ENCODE data around the gene SMC1B. TPM values are rescaled to one million over a fixed set of nuclear protein-coding genes. Genes with fewer than 3 reads are reported as not detected.

Gene SMC1B
- total and polyA plus RNA-seq, 4 donors = 0.02 to 0.05 TPM; not detected in 2

GRCh38 chr22:45434981-45435380 is 21.6 kb upstream of the SMC1B start:
- Histone ChIP-seq H3K9me3 (ENCODE audit: control insufficient read depth in 4 of 4, low read length in 3 of 4) (no peaks in the 10 kb centered on the region), H3K4me3 (ENCODE audit: low read depth in 1 of 3, low read length in 3 of 3) (no peak overlapping the region), H3K27ac (ENCODE audit: low read depth in 1 of 2, low read length in 2 of 2) (no peak overlapping the region), H3K9ac (ENCODE audit: low read depth in 1 of 2, low read length in 2 of 2) (no peak overlapping the region), H3K4me1 (ENCODE audit: control insufficient read depth in 4 of 4, insufficient read depth in 4 of 4, low read length in 3 of 4) (peaks cover 0 to 4% (median 2%) of the 10 kb centered on the region in 4 donors), H3K27me3 (ENCODE audit: control insufficient read depth in 4 of 4, insufficient read depth in 4 of 4, low read length in 3 of 4) (no peaks in the 10 kb centered on the region), H3K36me3 (ENCODE audit: control insufficient read depth in 4 of 4, insufficient read depth in 3 of 4, low read depth in 1 of 4, low read length in 3 of 4) (no peaks in the 10 kb centered on the region)
- DNase-seq (ENCODE audit: low spot score) = no peak
- TF ChIP-seq NR2F2 (IDR thresholded peaks at IDR 0.05) = no peak
- TF ChIP-seq MAX (IDR thresholded peaks at IDR 0.05) = no peak
- TF ChIP-seq FOXA2 (IDR thresholded peaks at IDR 0.05) = no peak
- TF ChIP-seq TAF1 (conservative IDR thresholded peaks at IDR 0.05) = no peak
- WGBS = 82% methylated on average over 6 of the region's 6 CpGs

DNA sequence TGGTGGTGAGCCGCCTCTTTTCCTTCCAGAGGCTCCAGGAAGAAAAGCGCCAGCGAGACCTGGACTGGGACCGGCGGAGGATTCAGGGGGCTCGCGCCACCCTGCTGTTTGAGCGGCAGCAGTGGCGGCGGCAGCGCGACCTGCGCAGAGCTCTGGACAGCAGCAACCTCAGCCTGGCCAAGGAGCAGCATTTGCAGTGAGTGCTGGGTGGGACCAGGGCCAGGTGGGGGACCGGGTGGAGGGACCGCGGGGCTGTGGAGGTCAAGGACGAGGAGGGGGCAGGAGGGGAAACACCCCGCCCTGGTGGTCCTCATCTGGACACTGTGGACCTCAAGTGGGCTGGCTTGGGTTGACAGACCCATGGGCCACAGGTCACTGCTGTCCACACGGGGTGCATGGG is 17.5 kb upstream of the SMC1B start:
- H3K27me3 ChIP-seq (ENCODE audit: control insufficient read depth in 4 of 4, insufficient read depth in 4 of 4, low read length in 3 of 4) = no peaks in the 10 kb centered on the region
- no peak for DNase-seq (ENCODE audit: low spot score)
- peaks cover 0 to 4% (median 2%) of the 10 kb centered on the region in 4 donors for H3K4me1 ChIP-seq (ENCODE audit: control insufficient read depth in 4 of 4, insufficient read depth in 4 of 4, low read length in 3 of 4)
- no peaks in the 10 kb centered on the region for H3K36me3 ChIP-seq (ENCODE audit: control insufficient read depth in 4 of 4, insufficient read depth in 3 of 4, low read depth in 1 of 4, low read length in 3 of 4)
- no peaks in the 10 kb centered on the region for H3K9me3 ChIP-seq (ENCODE audit: control insufficient read depth in 4 of 4, low read length in 3 of 4)
- H3K27ac ChIP-seq (ENCODE audit: low read depth in 1 of 2, low read length in 2 of 2) = no peak overlapping the region
- 96% methylated on average over 19 of the region's 19 CpGs for WGBS
- H3K9ac ChIP-seq (ENCODE audit: low read depth in 1 of 2, low read length in 2 of 2) = no peak overlapping the region
- no peak overlapping the region for H3K4me3 ChIP-seq (ENCODE audit: low read depth in 1 of 3, low read length in 3 of 3)
- TF ChIP-seq REST (IDR thresholded peaks at IDR 0.05) (no peak), FOXA2 (IDR thresholded peaks at IDR 0.05) (no peak), FOXA1 (IDR thresholded peaks at IDR 0.05) (no peak), HNF4A (conservative IDR thresholded peaks at IDR 0.05) (no peak), ATF3 (IDR thresholded peaks at IDR 0.05) (no peak), GABPA (IDR thresholded peaks at IDR 0.05 in 1 of 2, conservative IDR thresholded peaks at IDR 0.05 in 1 of 2) (no peak), YY1 (IDR thresholded peaks at IDR 0.05) (no peak), RXRA (IDR thresholded peaks at IDR 0.05) (no peak), SP1 (IDR thresholded peaks at IDR 0.05) (no peak), JUND (IDR thresholded peaks at IDR 0.05) (no peak), CTCF (IDR thresholded peaks at IDR 0.05; ENCODE audit: low read depth, low read length, missing input control) (no peak), HNF4G (IDR thresholded peaks at IDR 0.05) (no peak), RAD21 (IDR thresholded peaks at IDR 0.05) (no peak), TAF1 (conservative IDR thresholded peaks at IDR 0.05) (no peak), EGR1 (IDR thresholded peaks at IDR 0.05; ENCODE audit: low read depth in 2 of 2) (no peak), NR2F2 (IDR thresholded peaks at IDR 0.05) (no peak), MAX (IDR thresholded peaks at IDR 0.05) (no peak)
- TF ChIP-seq, protein P1, sequence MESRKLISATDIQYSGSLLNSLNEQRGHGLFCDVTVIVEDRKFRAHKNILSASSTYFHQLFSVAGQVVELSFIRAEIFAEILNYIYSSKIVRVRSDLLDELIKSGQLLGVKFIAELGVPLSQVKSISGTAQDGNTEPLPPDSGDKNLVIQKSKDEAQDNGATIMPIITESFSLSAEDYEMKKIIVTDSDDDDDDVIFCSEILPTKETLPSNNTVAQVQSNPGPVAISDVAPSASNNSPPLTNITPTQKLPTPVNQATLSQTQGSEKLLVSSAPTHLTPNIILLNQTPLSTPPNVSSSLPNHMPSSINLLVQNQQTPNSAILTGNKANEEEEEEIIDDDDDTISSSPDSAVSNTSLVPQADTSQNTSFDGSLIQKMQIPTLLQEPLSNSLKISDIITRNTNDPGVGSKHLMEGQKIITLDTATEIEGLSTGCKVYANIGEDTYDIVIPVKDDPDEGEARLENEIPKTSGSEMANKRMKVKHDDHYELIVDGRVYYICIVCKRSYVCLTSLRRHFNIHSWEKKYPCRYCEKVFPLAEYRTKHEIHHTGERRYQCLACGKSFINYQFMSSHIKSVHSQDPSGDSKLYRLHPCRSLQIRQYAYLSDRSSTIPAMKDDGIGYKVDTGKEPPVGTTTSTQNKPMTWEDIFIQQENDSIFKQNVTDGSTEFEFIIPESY (IDR thresholded peaks at IDR 0.05) = no peak
